WTC11 (cell line): Measurements from ENCODE around the gene SLC43A3. TPM values are rescaled to one million over a fixed set of nuclear protein-coding genes. Genes with fewer than 3 reads are reported as not detected.

ENCODE experiments used
- CBFB ChIP-seq: sonication (generic); formaldehyde crosslinking; IDR thresholded peaks from 2 replicates; pipeline ENCODE4 v1.8.1; 2022; ENCODE audit warnings: mild to moderate bottlenecking, low read depth, missing genetic modification reagents
- CREM ChIP-seq: sonication (generic); formaldehyde crosslinking; IDR thresholded peaks from 2 replicates; pipeline ENCODE4 v1.8.1; 2022; ENCODE audit warnings: mild to moderate bottlenecking, missing genetic modification reagents, moderate library complexity
- EMX1 ChIP-seq: fragments of 250-450 bp; sonication (Bioruptor Pico); IDR thresholded peaks from 2 replicates; pipeline ENCODE4 v1.8.0; 2021; ENCODE audit warnings: mild to moderate bottlenecking
- FOXK1 ChIP-seq: sonication (generic); formaldehyde crosslinking; IDR thresholded peaks from 2 replicates; pipeline ENCODE4 v1.8.0; 2022; ENCODE audit warnings: mild to moderate bottlenecking, moderate library complexity, missing genetic modification reagents
- FOXP1 ChIP-seq: sonication (generic); formaldehyde crosslinking; IDR thresholded peaks from 2 replicates; pipeline ENCODE4 v1.8.0; 2022; ENCODE audit warnings: missing genetic modification reagents, mild to moderate bottlenecking, moderate library complexity, borderline replicate concordance
- GABPB1 ChIP-seq: sonication (generic); formaldehyde crosslinking; IDR thresholded peaks from 2 replicates; pipeline ENCODE4 v1.8.1; 2023; ENCODE audit warnings: mild to moderate bottlenecking, missing genetic modification reagents
- GRHL2 ChIP-seq: fragments of 250-450 bp; sonication (Bioruptor Pico); IDR thresholded peaks from 2 replicates; pipeline ENCODE4 v1.8.0; 2022; ENCODE audit warnings: mild to moderate bottlenecking, moderate library complexity; ENCODE audit not compliant: insufficient replicate concordance, severe bottlenecking
- JUN ChIP-seq: sonication (generic); formaldehyde crosslinking; IDR thresholded peaks from 2 replicates; pipeline ENCODE4 v1.8.0; 2023; ENCODE audit warnings: mild to moderate bottlenecking, missing genetic modification reagents
- NFATC4 ChIP-seq: fragments of 250-450 bp; sonication (Bioruptor Pico); IDR thresholded peaks from 2 replicates; pipeline ENCODE4 v1.9.0; 2021; ENCODE audit warnings: mild to moderate bottlenecking
- NFE2L1 ChIP-seq: sonication (generic); formaldehyde crosslinking; IDR thresholded peaks from 2 replicates; pipeline ENCODE4 v1.8.1; 2023; ENCODE audit warnings: missing genetic modification reagents
- NFYB ChIP-seq: sonication (generic); formaldehyde crosslinking; conservative IDR thresholded peaks from 2 replicates; pipeline ENCODE4 v1.8.0; 2022; ENCODE audit warnings: low read depth, missing genetic modification reagents
- NR2C2 ChIP-seq: sonication (generic); formaldehyde crosslinking; IDR thresholded peaks from 2 replicates; pipeline ENCODE4 v1.8.0; 2022; ENCODE audit warnings: mild to moderate bottlenecking, missing genetic modification reagents
- OVOL2 ChIP-seq: fragments of 250-450 bp; sonication (Bioruptor Pico); IDR thresholded peaks from 2 replicates; pipeline ENCODE4 v1.9.0; 2021; ENCODE audit warnings: mild to moderate bottlenecking, borderline replicate concordance
- RORB ChIP-seq: fragments of 250-450 bp; sonication (Bioruptor Pico); IDR thresholded peaks from 2 replicates; pipeline ENCODE4 v1.9.0; 2021; ENCODE audit warnings: mild to moderate bottlenecking
- SMAD3 ChIP-seq: sonication (generic); formaldehyde crosslinking; IDR thresholded peaks from 2 replicates; pipeline ENCODE4 v1.8.0; 2022; ENCODE audit warnings: missing genetic modification reagents, mild to moderate bottlenecking, borderline replicate concordance
- SMAD4 ChIP-seq: sonication (generic); formaldehyde crosslinking; IDR thresholded peaks from 2 replicates; pipeline ENCODE4 v1.8.0; 2022; ENCODE audit warnings: mild to moderate bottlenecking, missing genetic modification reagents
- ZBTB21 ChIP-seq: sonication (generic); formaldehyde crosslinking; IDR thresholded peaks from 2 replicates; pipeline ENCODE4 v1.8.1; 2023; ENCODE audit warnings: mild to moderate bottlenecking, missing genetic modification reagents, borderline replicate concordance
- ZNF121 ChIP-seq: sonication (generic); formaldehyde crosslinking; IDR thresholded peaks from 2 replicates; pipeline ENCODE4 v1.8.0; 2023; ENCODE audit warnings: missing genetic modification reagents
- ZNF263 ChIP-seq: sonication (generic); formaldehyde crosslinking; IDR thresholded peaks from 2 replicates; pipeline ENCODE4 v1.8.1; 2022; ENCODE audit warnings: low read depth, mild to moderate bottlenecking, moderate library complexity, missing genetic modification reagents
- ZNF317 ChIP-seq: sonication (generic); formaldehyde crosslinking; IDR thresholded peaks from 2 replicates; pipeline ENCODE4 v1.8.1; 2023; ENCODE audit warnings: low read depth, mild to moderate bottlenecking, moderate library complexity, missing genetic modification reagents, borderline replicate concordance
- ZNF396 ChIP-seq: fragments of 250-450 bp; sonication (Bioruptor Pico); IDR thresholded peaks from 2 replicates; pipeline ENCODE4 v1.8.0; 2021; ENCODE audit warnings: mild to moderate bottlenecking, moderate library complexity, borderline replicate concordance
- ZNF416 ChIP-seq: fragments of 250-450 bp; sonication (Bioruptor Pico); IDR thresholded peaks from 2 replicates; pipeline ENCODE4 v1.9.0; 2021; ENCODE audit warnings: mild to moderate bottlenecking, inconsistent platforms
- ZNF423 ChIP-seq: fragments of 250-450 bp; sonication (Bioruptor Pico); IDR thresholded peaks from 2 replicates; pipeline ENCODE4 v2.1.2; 2022; ENCODE audit warnings: mild to moderate bottlenecking, moderate library complexity
- total RNA-seq: library from RNA; stranded (reverse); gene quantifications from 3 replicates; pipeline ENCODE4 v1.2.3, GENCODE V29; 2021
- TF ChIP-seq, protein P1 (sequence below): sonication (generic); formaldehyde crosslinking; conservative IDR thresholded peaks from 2 replicates; pipeline ENCODE4 v1.8.1; 2023; ENCODE audit warnings: mild to moderate bottlenecking, low read depth, missing genetic modification reagents, moderate library complexity
- TF ChIP-seq, protein P2 (sequence below): sonication (generic); formaldehyde crosslinking; conservative IDR thresholded peaks from 2 replicates; pipeline ENCODE4 v1.8.1; 2022; ENCODE audit warnings: mild to moderate bottlenecking, missing genetic modification reagents
- TF ChIP-seq, protein P3 (sequence below): sonication (generic); formaldehyde crosslinking; IDR thresholded peaks from 2 replicates; pipeline ENCODE4 v1.8.1; 2023; ENCODE audit warnings: mild to moderate bottlenecking, missing genetic modification reagents, moderate library complexity
- TF ChIP-seq, protein P4 (sequence below): sonication (generic); formaldehyde crosslinking; IDR thresholded peaks from 2 replicates; pipeline ENCODE4 v1.8.0; 2023; ENCODE audit warnings: missing genetic modification reagents
- TF ChIP-seq, protein P5 (sequence below): sonication (generic); formaldehyde crosslinking; IDR thresholded peaks from 2 replicates; pipeline ENCODE4 v1.8.1; 2022; ENCODE audit warnings: low read depth, mild to moderate bottlenecking, moderate library complexity, missing genetic modification reagents, borderline replicate concordance
- TF ChIP-seq, protein P6 (sequence below): sonication (generic); formaldehyde crosslinking; IDR thresholded peaks from 2 replicates; pipeline ENCODE4 v1.8.0; 2022; ENCODE audit warnings: mild to moderate bottlenecking, missing genetic modification reagents
- TF ChIP-seq, protein P7 (sequence below): sonication (generic); formaldehyde crosslinking; IDR thresholded peaks from 2 replicates; pipeline ENCODE4 v1.8.1; 2022; ENCODE audit warnings: missing genetic modification reagents, borderline replicate concordance
- TF ChIP-seq, protein P8 (sequence below): sonication (generic); formaldehyde crosslinking; IDR thresholded peaks from 2 replicates; pipeline ENCODE4 v1.8.1; 2022; ENCODE audit warnings: mild to moderate bottlenecking, moderate library complexity, missing genetic modification reagents

The SLC43A3 gene
- total RNA-seq, 1 experiment from 2014 or later: 22.6 TPM

DNA sequence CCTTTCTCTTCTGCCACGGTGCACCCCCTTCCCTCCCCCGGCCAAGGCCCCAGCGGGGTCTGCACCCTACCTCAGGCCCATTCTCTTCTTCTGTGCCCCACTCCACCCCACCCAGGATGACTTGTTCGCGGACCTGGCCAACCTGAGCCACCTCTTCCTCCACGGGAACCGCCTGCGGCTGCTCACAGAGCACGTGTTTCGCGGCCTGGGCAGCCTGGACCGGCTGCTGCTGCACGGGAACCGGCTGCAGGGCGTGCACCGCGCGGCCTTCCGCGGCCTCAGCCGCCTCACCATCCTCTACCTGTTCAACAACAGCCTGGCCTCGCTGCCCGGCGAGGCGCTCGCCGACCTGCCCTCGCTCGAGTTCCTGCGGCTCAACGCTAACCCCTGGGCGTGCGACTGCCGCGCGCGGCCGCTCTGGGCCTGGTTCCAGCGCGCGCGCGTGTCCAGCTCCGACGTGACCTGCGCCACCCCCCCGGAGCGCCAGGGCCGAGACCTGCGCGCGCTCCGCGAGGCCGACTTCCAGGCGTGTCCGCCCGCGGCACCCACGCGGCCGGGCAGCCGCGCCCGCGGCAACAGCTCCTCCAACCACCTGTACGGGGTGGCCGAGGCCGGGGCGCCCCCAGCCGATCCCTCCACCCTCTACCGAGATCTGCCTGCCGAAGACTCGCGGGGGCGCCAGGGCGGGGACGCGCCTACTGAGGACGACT lies 49.3 kb upstream of the SLC43A3 start (continued):
- TF ChIP-seq GABPB1 (CRISPR knock-in tag): no peak
- TF ChIP-seq JUN (CRISPR knock-in tag): peak; percentile 74; the same call in 1 of the 2 replicates
- no peak for TF ChIP-seq ZNF416 (CRISPR knock-in tag)
- TF ChIP-seq SMAD3 (CRISPR knock-in tag): no peak
- TF ChIP-seq NR2C2 (CRISPR knock-in tag): no peak
- no peak for TF ChIP-seq ZBTB21
- TF ChIP-seq, protein P1, sequence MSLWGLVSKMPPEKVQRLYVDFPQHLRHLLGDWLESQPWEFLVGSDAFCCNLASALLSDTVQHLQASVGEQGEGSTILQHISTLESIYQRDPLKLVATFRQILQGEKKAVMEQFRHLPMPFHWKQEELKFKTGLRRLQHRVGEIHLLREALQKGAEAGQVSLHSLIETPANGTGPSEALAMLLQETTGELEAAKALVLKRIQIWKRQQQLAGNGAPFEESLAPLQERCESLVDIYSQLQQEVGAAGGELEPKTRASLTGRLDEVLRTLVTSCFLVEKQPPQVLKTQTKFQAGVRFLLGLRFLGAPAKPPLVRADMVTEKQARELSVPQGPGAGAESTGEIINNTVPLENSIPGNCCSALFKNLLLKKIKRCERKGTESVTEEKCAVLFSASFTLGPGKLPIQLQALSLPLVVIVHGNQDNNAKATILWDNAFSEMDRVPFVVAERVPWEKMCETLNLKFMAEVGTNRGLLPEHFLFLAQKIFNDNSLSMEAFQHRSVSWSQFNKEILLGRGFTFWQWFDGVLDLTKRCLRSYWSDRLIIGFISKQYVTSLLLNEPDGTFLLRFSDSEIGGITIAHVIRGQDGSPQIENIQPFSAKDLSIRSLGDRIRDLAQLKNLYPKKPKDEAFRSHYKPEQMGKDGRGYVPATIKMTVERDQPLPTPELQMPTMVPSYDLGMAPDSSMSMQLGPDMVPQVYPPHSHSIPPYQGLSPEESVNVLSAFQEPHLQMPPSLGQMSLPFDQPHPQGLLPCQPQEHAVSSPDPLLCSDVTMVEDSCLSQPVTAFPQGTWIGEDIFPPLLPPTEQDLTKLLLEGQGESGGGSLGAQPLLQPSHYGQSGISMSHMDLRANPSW (CRISPR knock-in tag): no peak
- TF ChIP-seq, protein P2, sequence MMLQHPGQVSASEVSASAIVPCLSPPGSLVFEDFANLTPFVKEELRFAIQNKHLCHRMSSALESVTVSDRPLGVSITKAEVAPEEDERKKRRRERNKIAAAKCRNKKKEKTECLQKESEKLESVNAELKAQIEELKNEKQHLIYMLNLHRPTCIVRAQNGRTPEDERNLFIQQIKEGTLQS (CRISPR knock-in tag): no peak
- TF ChIP-seq ZNF396 (CRISPR knock-in tag): no peak
- TF ChIP-seq ZNF423 (CRISPR knock-in tag): no peak
- TF ChIP-seq, protein P3, sequence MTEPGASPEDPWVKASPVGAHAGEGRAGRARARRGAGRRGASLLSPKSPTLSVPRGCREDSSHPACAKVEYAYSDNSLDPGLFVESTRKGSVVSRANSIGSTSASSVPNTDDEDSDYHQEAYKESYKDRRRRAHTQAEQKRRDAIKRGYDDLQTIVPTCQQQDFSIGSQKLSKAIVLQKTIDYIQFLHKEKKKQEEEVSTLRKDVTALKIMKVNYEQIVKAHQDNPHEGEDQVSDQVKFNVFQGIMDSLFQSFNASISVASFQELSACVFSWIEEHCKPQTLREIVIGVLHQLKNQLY: no peak
- TF ChIP-seq NFYB (CRISPR knock-in tag): no peak; the same call in 1 of the 2 replicates
- TF ChIP-seq RORB (CRISPR knock-in tag): no peak
- no peak for TF ChIP-seq NFATC4 (CRISPR knock-in tag)
- peak; percentile 76 for TF ChIP-seq SMAD4 (CRISPR knock-in tag)
- TF ChIP-seq, protein P4, sequence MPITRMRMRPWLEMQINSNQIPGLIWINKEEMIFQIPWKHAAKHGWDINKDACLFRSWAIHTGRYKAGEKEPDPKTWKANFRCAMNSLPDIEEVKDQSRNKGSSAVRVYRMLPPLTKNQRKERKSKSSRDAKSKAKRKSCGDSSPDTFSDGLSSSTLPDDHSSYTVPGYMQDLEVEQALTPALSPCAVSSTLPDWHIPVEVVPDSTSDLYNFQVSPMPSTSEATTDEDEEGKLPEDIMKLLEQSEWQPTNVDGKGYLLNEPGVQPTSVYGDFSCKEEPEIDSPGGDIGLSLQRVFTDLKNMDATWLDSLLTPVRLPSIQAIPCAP: no peak; the same call in 1 of the 2 replicates
- peak; percentile 87 for TF ChIP-seq FOXP1
- TF ChIP-seq, protein P5, sequence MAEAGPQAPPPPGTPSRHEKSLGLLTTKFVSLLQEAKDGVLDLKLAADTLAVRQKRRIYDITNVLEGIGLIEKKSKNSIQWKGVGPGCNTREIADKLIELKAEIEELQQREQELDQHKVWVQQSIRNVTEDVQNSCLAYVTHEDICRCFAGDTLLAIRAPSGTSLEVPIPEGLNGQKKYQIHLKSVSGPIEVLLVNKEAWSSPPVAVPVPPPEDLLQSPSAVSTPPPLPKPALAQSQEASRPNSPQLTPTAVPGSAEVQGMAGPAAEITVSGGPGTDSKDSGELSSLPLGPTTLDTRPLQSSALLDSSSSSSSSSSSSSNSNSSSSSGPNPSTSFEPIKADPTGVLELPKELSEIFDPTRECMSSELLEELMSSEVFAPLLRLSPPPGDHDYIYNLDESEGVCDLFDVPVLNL (CRISPR knock-in tag): no peak
- TF ChIP-seq CREM (CRISPR knock-in tag): 0 out of 2 replicates have a peak, but pooled peaks have one; percentile 43
- TF ChIP-seq ZNF263: no peak
- TF ChIP-seq, protein P6, sequence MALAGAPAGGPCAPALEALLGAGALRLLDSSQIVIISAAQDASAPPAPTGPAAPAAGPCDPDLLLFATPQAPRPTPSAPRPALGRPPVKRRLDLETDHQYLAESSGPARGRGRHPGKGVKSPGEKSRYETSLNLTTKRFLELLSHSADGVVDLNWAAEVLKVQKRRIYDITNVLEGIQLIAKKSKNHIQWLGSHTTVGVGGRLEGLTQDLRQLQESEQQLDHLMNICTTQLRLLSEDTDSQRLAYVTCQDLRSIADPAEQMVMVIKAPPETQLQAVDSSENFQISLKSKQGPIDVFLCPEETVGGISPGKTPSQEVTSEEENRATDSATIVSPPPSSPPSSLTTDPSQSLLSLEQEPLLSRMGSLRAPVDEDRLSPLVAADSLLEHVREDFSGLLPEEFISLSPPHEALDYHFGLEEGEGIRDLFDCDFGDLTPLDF (CRISPR knock-in tag): no peak; the same call in 1 of the 2 replicates
- TF ChIP-seq, protein P7, sequence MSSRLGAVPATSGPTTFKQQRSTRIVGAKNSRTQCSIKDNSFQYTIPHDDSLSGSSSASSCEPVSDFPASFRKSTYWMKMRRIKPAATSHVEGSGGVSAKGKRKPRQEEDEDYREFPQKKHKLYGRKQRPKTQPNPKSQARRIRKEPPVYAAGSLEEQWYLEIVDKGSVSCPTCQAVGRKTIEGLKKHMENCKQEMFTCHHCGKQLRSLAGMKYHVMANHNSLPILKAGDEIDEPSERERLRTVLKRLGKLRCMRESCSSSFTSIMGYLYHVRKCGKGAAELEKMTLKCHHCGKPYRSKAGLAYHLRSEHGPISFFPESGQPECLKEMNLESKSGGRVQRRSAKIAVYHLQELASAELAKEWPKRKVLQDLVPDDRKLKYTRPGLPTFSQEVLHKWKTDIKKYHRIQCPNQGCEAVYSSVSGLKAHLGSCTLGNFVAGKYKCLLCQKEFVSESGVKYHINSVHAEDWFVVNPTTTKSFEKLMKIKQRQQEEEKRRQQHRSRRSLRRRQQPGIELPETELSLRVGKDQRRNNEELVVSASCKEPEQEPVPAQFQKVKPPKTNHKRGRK: no peak
- TF ChIP-seq ZNF317: no peak
- TF ChIP-seq CBFB (CRISPR knock-in tag): no peak
- TF ChIP-seq, protein P8, sequence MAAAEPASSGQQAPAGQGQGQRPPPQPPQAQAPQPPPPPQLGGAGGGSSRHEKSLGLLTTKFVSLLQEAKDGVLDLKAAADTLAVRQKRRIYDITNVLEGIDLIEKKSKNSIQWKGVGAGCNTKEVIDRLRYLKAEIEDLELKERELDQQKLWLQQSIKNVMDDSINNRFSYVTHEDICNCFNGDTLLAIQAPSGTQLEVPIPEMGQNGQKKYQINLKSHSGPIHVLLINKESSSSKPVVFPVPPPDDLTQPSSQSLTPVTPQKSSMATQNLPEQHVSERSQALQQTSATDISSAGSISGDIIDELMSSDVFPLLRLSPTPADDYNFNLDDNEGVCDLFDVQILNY (CRISPR knock-in tag): 0 out of 2 replicates have a peak, but pooled peaks have one; percentile 9
- TF ChIP-seq EMX1 (CRISPR knock-in tag): 0 out of 2 replicates have a peak, but pooled peaks have one; percentile 6
- TF ChIP-seq NFE2L1: peak; percentile 60; the same call in 1 of the 2 replicates
- TF ChIP-seq GRHL2 (CRISPR knock-in tag): no peak
- TF ChIP-seq OVOL2 (CRISPR knock-in tag): no peak
- no peak; the same call in 1 of the 2 replicates for TF ChIP-seq ZNF121 (CRISPR knock-in tag)
- 0 out of 2 replicates have a peak, but pooled peaks have one; percentile 58 for TF ChIP-seq FOXK1 (CRISPR knock-in tag)
